NCI-H2196 (cell line): Measurements from ENCODE around the gene CD300LF.

ENCODE experiments used
- DNase-seq: peaks from one replicate; lab custom pipeline; 2025; ENCODE audit not compliant: unreplicated experiment; lab: John Stamatoyannopoulos, UW

CD300LF gene

DNA sequence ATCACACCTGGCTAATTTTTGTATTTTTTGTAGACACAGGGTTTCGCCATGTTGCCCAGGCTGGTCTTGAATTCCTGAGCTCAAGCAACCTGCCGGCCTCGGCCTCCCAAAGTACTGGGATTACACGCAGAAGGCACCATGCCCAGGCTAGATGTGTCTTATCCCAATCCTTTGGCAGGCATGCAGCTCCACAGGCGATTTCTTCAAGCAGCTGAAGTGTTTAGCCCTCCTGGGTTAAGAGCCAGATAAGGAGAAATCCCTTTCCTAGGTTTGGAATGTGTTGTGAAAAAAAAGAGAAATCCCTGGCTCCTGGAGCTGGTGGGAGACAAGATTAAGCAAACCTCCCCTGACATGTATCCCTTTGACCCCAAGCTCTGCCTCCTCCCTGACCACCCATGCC is 33.7 kb upstream of the CD300LF start:
- no peak for DNase-seq

DNA sequence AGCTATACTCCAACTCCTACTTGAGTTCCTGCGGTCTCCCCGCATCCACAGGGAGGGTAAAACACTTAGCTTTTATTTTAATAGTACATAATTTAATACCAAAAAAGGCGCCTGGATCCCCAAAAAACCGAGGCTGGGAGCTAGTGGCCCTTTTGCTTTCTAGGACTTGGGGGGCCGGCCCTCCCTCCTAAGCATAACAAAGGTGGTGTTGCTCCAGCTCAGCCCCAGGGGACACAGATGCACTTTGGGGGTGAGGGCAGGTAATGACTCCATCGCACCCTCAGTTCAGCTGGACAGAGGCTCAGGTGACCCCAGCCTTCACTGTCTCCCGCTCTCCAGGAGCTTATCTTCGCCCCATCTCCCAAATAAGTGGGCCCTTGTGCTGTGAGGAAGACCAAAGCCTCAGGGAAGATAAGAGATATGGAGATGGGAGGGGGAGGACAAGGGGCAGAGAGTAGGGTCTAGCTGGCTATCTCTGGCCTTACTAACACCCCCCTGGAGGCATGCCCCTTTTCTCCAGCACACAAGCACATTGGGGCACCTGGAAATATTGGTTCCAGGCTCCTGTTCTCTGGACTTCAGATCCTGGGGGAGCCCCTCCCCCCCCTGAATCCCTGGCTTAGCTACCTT is 32.9 kb upstream of the CD300LF start:
- DNase-seq = no peak

DNA sequence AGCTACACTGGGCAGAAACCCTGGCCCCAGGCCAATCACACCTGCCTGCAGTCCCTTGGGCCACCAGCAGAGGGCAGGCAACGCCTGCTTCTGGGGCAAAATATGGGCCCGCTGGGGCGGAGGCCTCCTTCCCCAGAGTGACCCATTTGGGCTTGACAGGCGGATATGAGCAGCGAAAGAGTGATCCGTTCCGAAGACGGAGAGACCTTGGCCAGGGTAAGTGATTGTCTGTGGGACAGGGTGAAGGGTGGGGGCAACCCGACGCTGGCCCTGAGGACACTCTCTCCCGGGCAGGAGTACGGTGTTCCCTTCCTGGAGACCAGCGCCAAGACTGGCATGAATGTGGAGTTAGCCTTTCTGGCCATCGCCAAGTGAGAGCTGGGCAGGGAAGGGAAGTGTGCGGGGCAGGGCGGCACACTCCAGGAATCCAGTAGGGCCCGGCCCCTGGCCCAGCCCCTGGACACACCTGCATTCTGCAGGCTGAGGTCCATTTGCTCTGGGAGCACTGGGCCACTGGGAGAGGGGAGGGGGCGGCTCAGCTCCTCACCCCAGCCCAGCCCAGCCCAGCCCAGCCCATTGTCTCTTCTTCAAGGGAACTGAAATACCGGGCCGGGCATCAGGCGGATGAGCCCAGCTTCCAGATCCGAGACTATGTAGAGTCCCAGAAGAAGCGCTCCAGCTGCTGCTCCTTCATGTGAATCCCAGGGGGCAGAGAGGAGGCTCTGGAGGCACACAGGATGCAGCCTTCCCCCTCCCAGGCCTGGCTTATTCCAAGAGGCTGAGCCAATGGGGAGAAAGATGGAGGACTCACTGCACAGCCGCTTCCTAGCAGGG is 32.2 kb upstream of the CD300LF start:
- DNase-seq = peak; percentile 76

DNA sequence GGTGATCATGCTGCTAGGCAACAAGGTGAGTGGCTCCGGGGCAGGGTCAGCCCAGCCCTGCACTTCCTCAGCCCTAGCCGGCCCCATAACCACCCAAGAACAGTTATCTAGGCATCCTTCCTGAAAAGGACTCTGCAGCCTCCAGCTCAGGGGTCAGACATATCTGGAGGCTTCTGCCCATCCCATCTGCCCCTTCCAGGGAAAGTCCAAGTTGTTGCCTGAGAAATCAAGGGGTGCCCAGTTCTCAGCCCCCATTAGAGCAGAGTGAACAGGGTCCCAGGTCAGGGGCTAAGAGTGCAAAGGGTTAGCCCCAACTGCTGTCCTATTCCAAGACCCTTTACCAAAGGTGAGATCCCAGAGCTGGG is 31.6 kb upstream of the CD300LF start:
- DNase-seq = no peak

DNA sequence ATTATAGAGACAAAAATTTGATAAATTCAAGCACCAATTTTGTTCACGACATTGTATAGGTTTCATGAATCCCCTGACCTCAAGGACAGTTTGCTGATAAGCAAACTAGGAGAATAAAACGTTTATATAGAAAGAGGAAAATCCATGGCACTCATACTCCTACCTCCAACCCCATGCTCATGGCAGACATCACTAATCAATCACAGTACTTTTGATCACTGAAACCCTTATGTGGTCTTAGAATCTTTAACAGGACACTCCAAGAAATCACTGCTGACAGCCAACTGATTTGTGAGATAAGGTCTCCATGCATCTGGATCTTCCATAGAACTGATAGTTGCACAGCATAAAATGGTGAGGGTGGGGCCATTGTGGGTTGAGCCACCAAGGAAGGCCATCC is 31.0 kb upstream of the CD300LF start:
- no peak for DNase-seq

DNA sequence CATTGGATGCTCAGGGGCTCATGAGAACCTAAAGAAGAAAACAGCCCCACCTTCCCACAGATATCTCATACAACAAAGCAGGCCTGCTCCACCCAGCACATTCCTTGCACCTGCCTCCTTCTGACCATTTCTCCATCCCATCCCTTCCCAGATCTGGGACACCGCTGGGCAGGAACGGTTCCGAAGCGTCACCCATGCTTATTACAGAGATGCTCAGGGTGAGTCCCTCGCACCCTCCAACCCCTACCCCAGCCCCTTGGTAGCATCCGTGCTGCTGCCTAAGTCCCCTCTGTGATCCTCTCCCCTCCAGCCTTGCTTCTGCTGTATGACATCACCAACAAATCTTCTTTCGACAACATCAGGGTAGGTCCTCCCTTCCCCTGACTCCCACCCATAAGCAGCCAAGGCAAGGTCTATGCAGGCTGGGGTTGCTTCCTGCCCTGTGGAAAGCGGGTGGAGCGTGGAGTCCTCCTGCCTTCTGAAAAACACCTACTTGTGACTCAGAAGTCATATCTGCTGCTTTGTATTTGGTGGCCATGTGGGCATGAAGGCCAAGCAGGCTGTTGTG is 30.3 kb upstream of the CD300LF start:
- no peak for DNase-seq

- DNase-seq = no peak
Observed at GRCh38 chr17:74742153-74742515, 29.4 kb upstream of the CD300LF start.

DNA sequence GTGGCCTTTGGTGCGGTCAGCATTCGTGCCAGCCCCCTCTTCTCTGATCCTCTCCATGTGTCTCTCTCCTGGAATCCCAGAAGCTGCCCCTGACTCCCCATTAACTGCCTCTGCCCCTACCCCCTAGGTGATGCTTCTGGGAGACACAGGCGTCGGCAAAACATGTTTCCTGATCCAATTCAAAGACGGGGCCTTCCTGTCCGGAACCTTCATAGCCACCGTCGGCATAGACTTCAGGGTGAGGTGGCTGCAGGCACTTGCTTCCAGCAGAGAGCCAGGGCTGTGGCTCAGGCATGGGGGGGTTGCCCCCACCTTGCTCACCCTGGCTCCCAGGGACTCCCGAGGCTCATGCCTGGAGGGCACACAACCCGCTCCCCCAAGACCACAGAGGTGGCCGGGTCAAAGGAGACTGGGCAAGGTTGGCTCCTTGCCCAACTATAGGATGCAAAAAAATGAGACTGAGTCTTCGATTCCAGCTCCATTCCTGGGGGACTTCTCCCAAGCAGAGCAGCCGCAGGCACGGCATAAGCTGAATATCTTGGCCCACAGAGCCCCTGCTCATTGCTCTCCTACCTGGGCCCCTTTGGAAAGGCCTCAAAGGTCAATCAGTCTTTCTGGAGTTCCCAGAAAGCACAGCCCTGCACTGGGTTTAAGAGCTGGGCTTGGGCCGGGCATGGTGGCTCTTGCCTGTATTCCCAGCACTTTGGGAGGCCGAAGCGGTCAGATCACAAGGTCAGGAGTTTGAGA is 28.1 kb upstream of the CD300LF start:
- no peak for DNase-seq

- DNase-seq = no peak
Observed at GRCh38 chr17:74740173-74740572, 27.4 kb upstream of the CD300LF start.

DNA sequence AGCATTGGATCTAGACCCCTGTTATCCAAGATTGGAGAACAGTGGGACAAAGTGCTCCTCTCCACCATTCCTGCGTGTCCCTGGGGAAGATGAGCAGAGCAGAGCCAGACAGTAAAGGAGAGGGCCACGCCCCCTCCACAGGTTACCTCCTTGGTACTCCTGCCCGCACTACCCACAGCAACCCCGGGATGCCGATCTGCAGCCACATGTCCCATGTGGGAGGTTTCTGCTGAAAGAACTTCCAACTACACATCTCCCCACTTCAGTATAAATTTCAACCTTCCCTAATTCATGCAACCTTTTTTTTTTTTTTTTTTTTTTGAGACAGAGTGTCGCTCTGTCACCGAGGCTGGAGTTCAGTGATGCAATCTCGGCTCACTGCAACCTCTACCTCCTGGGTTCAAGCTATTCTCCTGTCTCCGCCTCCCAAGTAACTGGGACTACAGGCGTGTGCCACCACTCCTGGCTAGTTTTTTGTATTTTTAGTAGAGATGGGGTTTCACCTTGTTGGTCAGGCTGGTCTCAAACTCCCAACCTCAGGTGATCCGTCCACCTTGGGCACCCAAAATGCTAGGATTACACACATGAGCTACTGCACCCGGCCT is 26.6 kb upstream of the CD300LF start:
- DNase-seq = no peak

GRCh38 chr17:74738051-74738996 is 25.6 kb upstream of the CD300LF start:
- DNase-seq = peak; percentile 35

DNA sequence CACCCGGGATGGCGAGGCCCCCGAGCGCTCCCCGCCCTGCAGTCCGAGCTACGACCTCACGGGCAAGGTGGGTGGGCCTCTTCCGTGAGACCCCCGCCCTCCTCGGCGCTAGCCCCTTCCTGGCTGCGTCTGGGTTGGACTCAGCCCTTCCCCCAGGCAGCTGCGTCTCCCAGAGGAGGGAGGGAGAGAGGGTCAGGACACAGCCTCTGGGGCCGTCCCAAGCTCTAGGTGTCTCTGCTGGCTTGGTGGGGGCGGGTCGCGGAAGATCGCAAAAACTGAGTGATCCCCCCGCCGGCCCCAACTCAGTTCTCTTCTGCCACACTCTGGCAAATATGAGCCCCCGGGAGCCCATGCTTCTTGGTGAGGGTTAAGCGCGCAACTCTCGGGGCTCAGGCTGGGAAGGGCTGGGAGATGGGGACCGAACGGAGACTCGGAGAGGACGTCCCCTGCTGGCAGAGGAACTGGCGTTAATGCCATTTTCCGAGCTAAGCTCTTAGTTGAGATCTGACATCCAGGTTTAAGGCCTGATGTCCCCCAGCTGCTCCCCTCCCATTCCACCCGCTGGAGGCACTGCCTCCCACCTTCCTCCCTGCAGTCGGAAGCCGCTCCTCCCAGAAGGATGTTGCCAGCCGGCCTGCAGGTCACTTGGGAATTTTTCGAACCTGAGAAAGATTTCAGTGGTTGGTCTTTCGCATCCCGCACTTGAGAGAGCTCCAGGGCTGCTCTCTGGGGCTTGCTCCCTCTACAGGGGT is 24.8 kb upstream of the CD300LF start:
- no peak for DNase-seq

GRCh38 chr17:74736513-74737298 is 24.0 kb upstream of the CD300LF start, which contains the start of gene RAB37:
TSS of gene RAB37 (plus strand) at chr17:74737256. CDS start at chr17:74737273, 17 bp downstream.
- DNase-seq = no peak

GRCh38 chr17:74734256-74734655 is 21.5 kb upstream of the CD300LF start:
- no peak for DNase-seq

- DNase-seq = no peak
Observed at GRCh38 chr17:74733365-74734122, 20.8 kb upstream of the CD300LF start.

GRCh38 chr17:74732042-74732867 is 19.5 kb upstream of the CD300LF start:
- DNase-seq = no peak

DNA sequence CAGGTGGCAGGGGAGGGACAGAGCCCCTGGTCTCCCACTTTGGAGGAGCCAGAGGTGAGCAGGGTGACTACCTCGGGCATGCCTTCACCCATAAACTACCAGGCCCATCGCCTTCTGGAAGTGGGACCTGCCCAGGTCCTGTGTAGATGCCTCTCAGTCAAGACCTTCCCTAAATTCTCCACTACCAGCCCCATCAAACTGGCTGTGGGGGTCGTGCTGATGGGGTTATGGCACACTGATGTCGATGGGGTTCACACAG is 18.6 kb upstream of the CD300LF start:
- DNase-seq = no peak
